DND-41 (cell line): ENCODE results near the gene ASIC2.

ENCODE experiments used
- ATAC-seq: fragments of 200-7000 bp; cut with Tn5 transposase; 3 replicates; pipeline ENCODE4 v1.9.1; 2021; ENCODE audit warnings: low read depth; ENCODE audit not compliant: insufficient read depth
- DNase-seq: peaks from one replicate; pipeline ENCODE4 v3.0.0-alpha.2; 2020
- H2AFZ ChIP-seq: 2 replicates; pipeline ENCODE4 v1.6.0; 2012; ENCODE audit warnings: low read depth, low read length
- H3K27ac ChIP-seq: 2 replicates; pipeline ENCODE4 v1.5.1; 2012; ENCODE audit warnings: low read length, inconsistent platforms
- H3K27me3 ChIP-seq: fragments of 200-600 bp; sonication (generic); 2 replicates; pipeline ENCODE4 v1.6.0; 2012; ENCODE audit warnings: low read length, mild to moderate bottlenecking, inconsistent platforms; ENCODE audit not compliant: insufficient read depth, poor library complexity
- H3K36me3 ChIP-seq: 2 replicates; pipeline ENCODE4 v1.5.1; 2012; ENCODE audit warnings: low read length, inconsistent platforms; ENCODE audit not compliant: insufficient read depth
- H3K4me1 ChIP-seq: 2 replicates; pipeline ENCODE4 v1.5.1; 2012; ENCODE audit warnings: mild to moderate bottlenecking, low read length; ENCODE audit not compliant: insufficient read depth
- H3K4me2 ChIP-seq: 2 replicates; pipeline ENCODE4 v1.6.0; 2012; ENCODE audit warnings: mild to moderate bottlenecking, moderate library complexity, low read length, inconsistent platforms; ENCODE audit not compliant: insufficient read depth
- H3K4me3 ChIP-seq, 2 experiments: fragments of 200-600 bp in 1 of 2; shearing (Covaris generic) in 1 of 2; 2 replicates each; pipeline ENCODE4 v1.5.1; 2012 to 2016; ENCODE audit warnings: inconsistent platforms in 2 of 2, low read length in 2 of 2, mild to moderate bottlenecking in 2 of 2, low read depth in 1 of 2, moderate library complexity in 1 of 2
- H3K79me2 ChIP-seq: 2 replicates; pipeline ENCODE4 v1.6.0; 2012; ENCODE audit warnings: low read length, inconsistent platforms; ENCODE audit not compliant: insufficient read depth
- H3K9ac ChIP-seq: 2 replicates; pipeline ENCODE4 v1.6.0; 2012; ENCODE audit warnings: low read depth, mild to moderate bottlenecking, inconsistent platforms, low read length, moderate library complexity
- H3K9me3 ChIP-seq: 2 replicates; pipeline ENCODE4 v1.5.1; 2012; ENCODE audit warnings: low read length, moderate library complexity, mild to moderate bottlenecking, inconsistent platforms; ENCODE audit not compliant: insufficient read depth, severe bottlenecking
- H4K20me1 ChIP-seq: 2 replicates; pipeline ENCODE4 v1.6.0; 2012; ENCODE audit warnings: low read length; ENCODE audit not compliant: insufficient read depth
- EZH2 ChIP-seq: IDR thresholded peaks from 3 replicates; pipeline ENCODE4 v1.6.1; 2012; ENCODE audit warnings: borderline replicate concordance, low read depth, mild to moderate bottlenecking, moderate library complexity, low read length, inconsistent platforms; ENCODE audit not compliant: severe bottlenecking
- TF ChIP-seq, protein P1 (sequence below): IDR thresholded peaks from 2 replicates; pipeline ENCODE4 v1.5.1; 2012; ENCODE audit warnings: borderline replicate concordance, low read length, moderate library complexity, mild to moderate bottlenecking; ENCODE audit not compliant: poor library complexity, severe bottlenecking; ENCODE audit errors: extremely low read depth

ASIC2 gene

DNA sequence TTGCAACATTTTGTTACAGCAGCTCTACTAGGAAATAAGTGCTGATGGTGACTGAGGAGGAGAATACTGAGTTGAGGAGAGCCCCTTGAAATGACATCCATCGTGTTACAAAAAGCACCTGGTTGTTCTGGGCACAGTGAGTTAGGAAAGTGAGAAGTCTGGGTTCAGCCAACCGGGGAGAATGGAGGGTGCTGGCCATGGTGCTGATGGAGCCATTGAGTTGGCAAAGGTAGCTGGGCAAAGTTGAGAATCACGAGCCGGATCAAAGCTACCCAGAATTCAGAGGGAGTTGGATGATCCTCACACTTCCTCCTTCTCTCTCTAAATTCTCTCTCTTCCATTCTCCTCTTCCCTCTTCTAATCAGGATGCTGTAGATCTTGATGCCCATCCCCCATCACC lies 35.0 kb upstream of the ASIC2 start:
- H3K4me1 ChIP-seq = no peaks in the 10 kb centered on the region
- no peaks in the 10 kb centered on the region for H4K20me1 ChIP-seq
- no peaks in the 10 kb centered on the region for H3K27me3 ChIP-seq
- H3K4me3 ChIP-seq = no peak overlapping the region
- no peaks in the 10 kb centered on the region for H3K36me3 ChIP-seq
- H3K4me2 ChIP-seq = no peak overlapping the region
- H3K9me3 ChIP-seq = no peaks in the 10 kb centered on the region
- H3K27ac ChIP-seq = no peak overlapping the region
- DNase-seq = peak; percentile 36
- TF ChIP-seq, protein P1, sequence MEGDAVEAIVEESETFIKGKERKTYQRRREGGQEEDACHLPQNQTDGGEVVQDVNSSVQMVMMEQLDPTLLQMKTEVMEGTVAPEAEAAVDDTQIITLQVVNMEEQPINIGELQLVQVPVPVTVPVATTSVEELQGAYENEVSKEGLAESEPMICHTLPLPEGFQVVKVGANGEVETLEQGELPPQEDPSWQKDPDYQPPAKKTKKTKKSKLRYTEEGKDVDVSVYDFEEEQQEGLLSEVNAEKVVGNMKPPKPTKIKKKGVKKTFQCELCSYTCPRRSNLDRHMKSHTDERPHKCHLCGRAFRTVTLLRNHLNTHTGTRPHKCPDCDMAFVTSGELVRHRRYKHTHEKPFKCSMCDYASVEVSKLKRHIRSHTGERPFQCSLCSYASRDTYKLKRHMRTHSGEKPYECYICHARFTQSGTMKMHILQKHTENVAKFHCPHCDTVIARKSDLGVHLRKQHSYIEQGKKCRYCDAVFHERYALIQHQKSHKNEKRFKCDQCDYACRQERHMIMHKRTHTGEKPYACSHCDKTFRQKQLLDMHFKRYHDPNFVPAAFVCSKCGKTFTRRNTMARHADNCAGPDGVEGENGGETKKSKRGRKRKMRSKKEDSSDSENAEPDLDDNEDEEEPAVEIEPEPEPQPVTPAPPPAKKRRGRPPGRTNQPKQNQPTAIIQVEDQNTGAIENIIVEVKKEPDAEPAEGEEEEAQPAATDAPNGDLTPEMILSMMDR = no peak
- no peak for TF ChIP-seq EZH2
- no peak overlapping the region for H2AFZ ChIP-seq
- H3K79me2 ChIP-seq = no peaks in the 10 kb centered on the region
- no peak overlapping the region for H3K9ac ChIP-seq
- ATAC-seq = no peak

DNA sequence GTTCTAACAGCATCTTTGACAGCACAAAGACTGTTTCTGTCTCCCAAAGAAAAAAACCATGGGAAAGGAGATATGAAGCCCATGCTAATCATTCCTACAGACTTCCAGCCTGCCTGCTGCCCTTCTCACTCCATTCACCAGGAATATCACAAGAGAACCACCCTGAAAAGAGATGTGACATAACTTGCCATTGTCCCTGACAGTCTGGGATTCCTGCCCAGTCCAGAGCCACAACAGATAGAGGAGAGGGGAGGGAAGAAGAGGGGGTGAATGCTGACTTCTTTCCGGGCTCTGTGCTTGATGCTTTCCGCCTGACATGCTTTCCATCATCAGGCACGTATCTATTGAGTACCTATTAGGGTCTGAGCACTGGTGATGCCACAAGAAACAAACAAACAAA lies 31.6 kb upstream of the ASIC2 start:
- H3K36me3 ChIP-seq = no peaks in the 10 kb centered on the region
- ATAC-seq (no peak), DNase-seq (no peak)
- H3K4me3 ChIP-seq = no peak overlapping the region
- no peaks in the 10 kb centered on the region for H3K79me2 ChIP-seq
- H4K20me1 ChIP-seq = no peaks in the 10 kb centered on the region
- H3K27ac ChIP-seq = no peak overlapping the region
- H3K27me3 ChIP-seq = peaks cover 3% of the 10 kb centered on the region
- H3K9ac ChIP-seq = no peak overlapping the region
- TF ChIP-seq EZH2 = no peak
- TF ChIP-seq, protein P1 = no peak
- no peaks in the 10 kb centered on the region for H3K9me3 ChIP-seq
- H3K4me2 ChIP-seq = no peak overlapping the region
- no peaks in the 10 kb centered on the region for H3K4me1 ChIP-seq
- no peak overlapping the region for H2AFZ ChIP-seq

DNA sequence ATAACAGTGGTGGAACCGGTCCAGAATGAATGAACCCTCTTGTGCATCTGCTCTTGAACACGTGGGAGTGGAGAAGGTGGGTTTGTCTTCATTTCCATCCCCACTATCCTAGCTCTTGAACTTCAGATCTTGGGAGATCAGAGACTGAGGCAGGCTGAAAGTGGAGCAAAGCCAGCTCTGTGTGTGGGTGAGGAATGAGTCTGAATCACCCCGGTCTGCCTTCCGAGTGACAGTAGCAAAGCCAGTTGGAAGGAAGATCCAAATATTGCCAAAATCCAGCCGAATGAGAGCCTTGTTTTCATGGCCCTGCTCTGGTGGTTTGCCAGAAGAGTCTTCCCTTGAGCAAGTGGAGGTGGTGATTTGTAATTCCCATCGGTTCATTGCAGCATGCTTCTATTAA lies 29.0 kb upstream of the ASIC2 start:
- ATAC-seq (no peak), DNase-seq (no peak)
- H3K4me1 ChIP-seq = no peaks in the 10 kb centered on the region
- TF ChIP-seq, protein P1 = no peak
- no peak for TF ChIP-seq EZH2
- H3K9me3 ChIP-seq = no peaks in the 10 kb centered on the region
- no peaks in the 10 kb centered on the region for H4K20me1 ChIP-seq
- no peaks in the 10 kb centered on the region for H3K36me3 ChIP-seq
- H3K4me3 ChIP-seq = no peak overlapping the region
- no peak overlapping the region for H3K4me2 ChIP-seq
- H2AFZ ChIP-seq = no peak overlapping the region
- H3K79me2 ChIP-seq = no peaks in the 10 kb centered on the region
- H3K27ac ChIP-seq = no peak overlapping the region
- peaks cover 3% of the 10 kb centered on the region for H3K27me3 ChIP-seq
- H3K9ac ChIP-seq = no peak overlapping the region

DNA sequence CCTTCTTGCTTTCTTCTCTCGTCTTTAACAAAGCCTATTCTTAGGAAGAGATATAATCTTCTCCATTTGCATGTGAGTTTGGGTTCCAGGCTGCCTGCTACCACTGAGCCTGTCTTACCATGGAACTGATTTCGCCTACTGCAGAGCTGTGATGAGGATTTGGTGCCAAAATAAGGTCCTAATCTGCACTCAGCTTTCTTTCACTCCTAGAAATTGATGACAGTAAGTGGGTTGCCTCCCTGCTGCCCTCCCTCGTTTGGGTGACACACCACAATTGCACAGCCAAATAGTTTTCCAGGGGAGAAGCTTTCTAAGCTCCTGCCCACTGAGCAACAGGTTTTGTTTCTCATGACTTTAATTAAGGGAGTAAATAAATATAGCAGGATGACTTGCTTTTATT lies 25.1 kb upstream of the ASIC2 start:
- ATAC-seq (no peak), DNase-seq (no peak)
- H3K9me3 ChIP-seq = no peaks in the 10 kb centered on the region
- H2AFZ ChIP-seq = no peak overlapping the region
- peaks cover 3% of the 10 kb centered on the region for H3K27me3 ChIP-seq
- H3K4me3 ChIP-seq = no peak overlapping the region
- H3K4me2 ChIP-seq = no peak overlapping the region
- H3K79me2 ChIP-seq = no peaks in the 10 kb centered on the region
- 0 out of 2 replicates have a peak, but pooled peaks cover 2% of the 10 kb centered on the region for H4K20me1 ChIP-seq
- no peak for TF ChIP-seq EZH2
- TF ChIP-seq, protein P1 = no peak
- H3K4me1 ChIP-seq = no peaks in the 10 kb centered on the region
- no peak overlapping the region for H3K27ac ChIP-seq
- no peak overlapping the region for H3K9ac ChIP-seq
- no peaks in the 10 kb centered on the region for H3K36me3 ChIP-seq
